DMS 273 (cell line): Measurements from ENCODE around the gene GJB4.
"Not testable (repeated sequence)": the region's sequence is repeated elsewhere in the genome, so short reads cannot be mapped to it uniquely, and the experiment has no call there.

ENCODE experiments used
- DNase-seq: peaks from one replicate; lab custom pipeline; 2025; ENCODE audit not compliant: unreplicated experiment; lab: John Stamatoyannopoulos, UW

Gene GJB4

DNA sequence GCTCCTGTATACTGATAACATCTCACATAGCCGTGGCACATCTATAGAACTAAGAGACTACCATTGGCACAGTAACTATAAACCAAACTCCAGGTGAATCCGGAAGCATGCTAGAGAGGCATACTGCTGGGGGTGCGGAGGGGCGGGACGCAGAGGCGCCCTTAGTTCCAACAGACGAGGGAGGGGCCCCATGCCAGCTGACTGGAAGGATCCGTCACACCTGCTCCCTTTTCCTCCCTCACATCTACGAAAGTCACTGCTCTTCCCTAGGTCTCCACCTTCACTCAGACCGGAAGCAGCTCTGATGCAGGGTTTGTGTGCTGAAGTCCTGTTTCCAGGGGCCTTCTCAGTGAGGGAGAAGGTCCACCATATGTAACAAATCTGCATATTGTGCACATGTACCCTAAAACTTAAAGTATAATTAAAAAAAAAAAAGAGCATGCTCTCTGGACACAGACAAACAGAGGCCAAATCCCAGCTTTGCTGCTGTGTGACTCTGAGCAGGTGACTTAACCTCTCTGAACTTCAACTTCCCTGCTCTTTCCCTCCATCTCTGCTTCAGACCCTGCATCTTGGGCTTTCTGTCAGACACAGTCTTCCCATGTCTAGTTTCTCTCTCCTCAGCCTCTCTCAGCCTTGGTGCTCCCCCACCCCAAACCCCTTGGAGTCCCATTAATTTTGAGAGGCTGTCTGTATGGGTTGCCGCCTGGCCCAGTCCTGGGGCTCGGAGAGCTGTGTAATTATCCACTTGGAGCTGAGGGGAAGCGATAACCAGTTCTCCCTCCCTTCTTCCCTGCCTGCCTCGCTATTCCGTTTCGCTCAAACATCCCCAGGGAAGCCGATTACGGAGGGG lies 12.5 kb upstream of the GJB4 start:
- DNase-seq, result no peak

- DNase-seq, result no peak
Measured at GRCh38 chr1:34747638-34747941, 11.9 kb upstream of the GJB4 start.

DNA sequence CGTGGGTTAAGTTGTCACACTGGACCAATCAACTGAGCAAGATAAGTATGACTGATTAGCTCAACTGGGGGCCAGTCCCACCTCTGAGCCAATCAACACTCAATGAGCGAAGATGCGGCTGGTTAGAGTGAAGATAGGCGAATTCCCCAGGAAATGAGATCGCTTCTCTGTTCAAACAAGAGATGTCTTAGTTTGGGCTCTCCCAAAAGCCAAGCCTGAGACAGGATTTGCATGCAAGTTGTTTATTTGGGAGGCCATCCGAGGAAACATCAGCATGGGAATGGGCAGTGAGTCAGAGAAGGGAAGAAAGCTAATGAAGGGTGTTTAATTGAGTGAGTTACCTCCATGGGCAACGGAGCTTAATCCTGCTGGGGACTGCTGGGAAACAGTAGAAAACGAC lies 9.5 kb upstream of the GJB4 start:
- DNase-seq, result no peak

DNA sequence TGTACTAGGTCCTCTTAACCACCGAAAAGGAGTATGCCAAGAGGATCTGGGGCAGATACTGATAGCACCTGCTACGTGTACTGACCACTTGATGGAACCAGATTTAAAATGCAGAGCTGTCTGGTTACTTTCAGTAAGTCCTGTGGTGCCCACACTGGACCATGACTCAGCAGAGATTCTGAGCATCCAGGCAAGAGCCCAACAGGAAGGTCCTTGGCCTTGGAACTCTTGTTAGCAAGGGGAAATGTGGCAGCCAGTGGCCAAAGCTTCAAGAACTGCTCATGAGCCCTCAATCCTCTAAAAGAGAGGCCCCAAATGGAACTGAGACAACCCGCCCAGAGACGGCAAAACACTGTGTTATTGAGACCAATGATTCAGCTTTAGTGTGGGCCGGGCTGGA lies 8.9 kb upstream of the GJB4 start:
- no peak for DNase-seq

DNA sequence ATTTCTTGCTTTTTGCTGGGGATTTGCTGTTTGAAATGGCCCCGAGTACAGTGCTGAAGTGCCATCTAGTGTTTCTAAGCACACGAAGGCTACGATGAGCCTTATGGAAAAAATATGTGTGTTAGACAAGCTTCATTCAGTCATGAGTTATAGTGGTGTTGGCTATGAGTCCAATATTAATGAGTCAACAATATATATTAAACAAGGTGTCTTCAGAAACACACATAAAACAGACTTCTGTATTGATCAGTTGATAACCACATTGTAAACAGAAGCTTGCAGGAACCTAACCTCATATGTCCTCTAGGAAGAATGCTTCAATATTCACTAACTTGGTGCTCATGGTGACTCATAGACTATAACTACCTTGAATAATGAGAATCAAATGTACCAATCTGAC lies 6.4 kb upstream of the GJB4 start:
- no peak for DNase-seq

DNA sequence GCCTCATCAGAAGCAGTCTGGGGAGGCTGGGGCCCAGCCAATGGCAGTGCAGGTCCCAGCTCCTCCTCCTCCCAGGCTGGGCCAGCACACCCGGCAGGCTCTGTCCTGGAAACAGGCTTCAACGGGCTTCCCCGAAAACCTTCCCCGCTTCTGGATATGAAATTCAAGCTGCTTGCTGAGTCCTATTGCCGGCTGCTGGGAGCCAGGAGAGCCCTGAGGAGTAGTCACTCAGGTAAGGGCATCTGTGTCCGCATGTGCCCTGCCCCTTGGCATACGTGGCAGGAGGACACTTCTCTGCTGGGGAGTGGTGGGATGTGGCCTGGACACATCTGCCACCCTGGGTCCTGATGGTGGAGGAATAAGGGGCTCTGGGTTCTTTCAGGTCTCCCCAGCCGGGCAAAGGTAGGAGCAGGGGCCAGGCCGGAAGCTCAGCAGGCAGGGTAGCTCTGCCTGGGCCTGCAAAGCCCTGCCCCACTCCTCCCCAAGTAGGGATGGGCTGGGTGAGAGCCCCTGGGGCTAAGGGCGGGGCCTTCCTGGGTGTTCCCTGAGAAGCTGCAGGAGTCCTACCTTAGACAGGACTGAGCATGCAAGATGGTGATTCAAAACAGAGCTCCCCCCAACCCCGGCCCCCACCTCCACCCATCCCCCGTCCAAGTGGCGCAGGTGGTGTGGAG lies 4.4 kb upstream of the GJB4 start, which contains the start of gene GJB5:
GJB5 (plus strand) TSS at position 84 of the 674 bp plus-strand sequence. CDS start 2,284 bp downstream, outside the sequence.
- DNase-seq, result no peak

DNA sequence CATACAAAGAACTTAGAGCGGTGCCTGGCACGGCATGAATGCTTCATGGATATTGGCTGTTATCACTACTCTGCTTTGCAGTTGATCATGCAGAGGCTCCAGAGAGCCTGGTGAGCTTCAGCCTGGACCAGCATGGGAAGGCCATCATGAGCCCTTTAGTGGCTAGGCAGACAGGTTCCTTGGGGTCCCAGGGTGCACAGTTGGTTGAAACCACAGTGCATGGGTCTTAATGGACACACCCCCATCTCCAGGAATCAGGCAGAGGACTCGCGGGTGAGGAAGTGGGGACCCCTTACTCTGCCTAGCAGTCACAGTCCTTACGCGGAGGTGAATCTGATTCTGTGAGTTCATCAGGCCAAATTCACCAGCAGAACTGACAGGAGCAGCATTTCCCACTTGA lies 3.6 kb upstream of the GJB4 start:
- no peak for DNase-seq

GRCh38 chr1:34757386-34757785 lies 2.2 kb upstream of the GJB4 start:
- no peak for DNase-seq

- DNase-seq, result no peak
Measured at GRCh38 chr1:34758751-34759150, 789 bp upstream of the GJB4 start.

- DNase-seq, result no peak
Measured at GRCh38 chr1:34761176-34761761, 1.7 kb downstream of the GJB4 start.

- DNase-seq, result no peak
Measured at GRCh38 chr1:34761776-34762307, 2.3 kb downstream of the GJB4 start.

GRCh38 chr1:34762474-34763141 lies 3.1 kb downstream of the GJB4 start:
- DNase-seq, result no peak

DNA sequence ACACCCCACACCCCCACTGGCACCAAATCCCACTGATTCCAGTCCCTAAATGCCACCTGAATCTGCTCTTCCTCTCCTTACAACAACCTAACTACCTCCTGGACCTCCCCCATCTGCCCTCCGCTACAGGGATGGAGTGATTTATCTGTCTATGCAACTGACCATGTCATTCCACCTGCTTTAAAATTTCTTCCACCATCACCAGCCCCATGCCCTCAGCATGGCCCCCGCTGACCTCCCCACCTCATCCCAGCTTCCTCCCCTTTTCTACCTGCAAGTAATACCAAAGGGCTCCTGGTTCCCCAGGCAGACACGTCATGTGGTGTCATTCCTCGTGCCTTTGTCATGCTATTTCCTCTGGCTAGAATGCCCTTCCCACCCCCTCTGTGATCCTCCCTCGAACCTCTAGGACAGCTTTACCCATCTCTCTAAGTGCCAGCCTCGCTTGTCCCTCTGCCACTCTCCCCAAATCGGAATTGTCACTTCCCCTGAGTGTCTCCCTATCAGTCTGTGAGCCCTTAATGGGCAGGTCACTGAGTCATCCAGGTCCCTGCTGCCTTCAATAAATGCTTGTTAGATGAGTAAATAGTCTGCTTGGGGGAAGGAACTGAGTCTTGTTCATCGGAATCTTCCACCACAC lies 3.7 kb downstream of the GJB4 start:
- no peak for DNase-seq

DNA sequence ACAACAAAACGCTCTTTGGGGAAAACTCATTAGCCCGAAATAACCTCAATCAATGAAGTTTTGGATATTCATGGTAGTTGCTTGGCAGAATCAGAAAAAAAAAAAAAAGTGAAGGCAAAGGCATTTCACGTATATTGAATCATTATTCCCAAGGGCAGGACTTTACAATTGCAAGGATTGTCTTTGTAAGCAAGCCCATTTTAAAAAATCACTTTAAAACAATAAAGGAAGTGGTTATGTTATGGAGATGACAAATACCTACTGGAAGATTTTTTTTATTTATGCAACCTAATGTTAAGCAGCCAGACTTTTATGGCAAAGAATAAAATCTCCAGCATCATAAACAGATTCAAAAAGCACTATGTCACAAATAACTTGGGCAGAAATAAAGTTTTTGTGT lies 9.3 kb downstream of the GJB4 start:
- no peak for DNase-seq

DNA sequence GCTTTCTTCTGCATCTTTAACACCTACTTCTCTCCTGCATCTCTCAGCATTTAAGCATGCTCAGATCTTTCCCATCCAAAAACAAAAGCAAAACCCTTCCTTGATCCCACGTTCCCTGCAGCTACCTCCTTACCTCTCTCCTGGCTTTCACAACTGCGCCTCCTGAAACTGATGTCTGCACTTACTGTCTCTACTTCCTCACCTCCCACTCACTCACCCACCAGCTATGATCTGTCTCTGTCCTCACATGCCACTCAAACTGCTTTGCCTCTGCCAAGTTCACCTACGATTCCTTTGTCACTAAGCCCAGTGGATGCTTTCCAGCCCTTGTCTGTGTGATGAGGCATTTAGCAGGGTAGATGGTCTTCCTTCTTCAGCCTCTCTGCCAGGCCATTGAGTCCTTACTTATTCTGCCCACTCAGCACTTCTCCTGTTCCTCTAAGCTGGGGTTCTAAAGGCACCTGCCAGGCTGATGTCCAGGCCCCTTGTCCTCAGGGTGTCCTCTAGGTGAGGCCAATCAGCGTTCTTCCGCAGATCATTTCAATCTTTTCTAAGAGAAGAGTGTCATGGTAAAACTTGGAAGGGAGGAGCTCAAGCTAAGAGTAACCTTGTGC lies 11.5 kb downstream of the GJB4 start:
- no peak for DNase-seq

DNA sequence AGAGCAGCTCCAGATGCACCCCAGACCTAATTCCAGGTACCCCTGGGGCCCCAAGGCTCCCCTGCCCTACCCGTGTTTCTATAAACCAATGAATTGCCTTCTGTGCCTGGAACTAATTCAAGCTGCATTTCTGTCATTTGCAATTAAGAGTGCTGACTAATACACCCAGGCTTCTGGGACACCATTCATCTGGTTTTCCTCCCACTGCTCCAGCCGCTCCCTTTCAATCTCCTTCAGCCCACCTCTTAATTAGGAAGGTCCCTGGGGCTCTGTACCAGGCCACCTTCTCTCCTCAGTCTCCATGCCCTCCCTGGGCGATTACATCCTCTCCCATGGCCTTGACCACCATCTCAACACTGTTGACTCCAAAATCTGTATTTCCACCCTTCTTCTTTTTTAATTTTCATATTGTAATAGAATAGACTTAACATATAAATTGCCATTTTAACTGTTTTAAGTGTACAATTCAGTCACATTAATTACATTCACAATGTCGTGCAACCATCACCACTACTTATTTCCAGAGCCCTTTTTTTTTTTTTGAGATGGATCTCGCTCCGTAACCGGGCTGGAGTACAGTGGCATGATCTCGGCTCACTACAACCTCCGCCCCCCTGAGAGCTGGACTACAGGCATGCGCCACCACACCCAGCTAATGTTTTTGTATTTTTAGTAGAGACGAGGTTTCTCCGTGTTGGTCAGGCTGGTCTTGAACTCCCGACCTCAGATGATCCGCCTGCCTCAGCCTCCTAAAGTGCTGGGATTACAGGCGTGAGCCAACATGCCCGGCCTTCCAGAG lies 12.2 kb downstream of the GJB4 start:
- no peak for DNase-seq

GRCh38 chr1:34773114-34773513 lies 13.6 kb downstream of the GJB4 start:
- not testable (repeated sequence) for DNase-seq

DNA sequence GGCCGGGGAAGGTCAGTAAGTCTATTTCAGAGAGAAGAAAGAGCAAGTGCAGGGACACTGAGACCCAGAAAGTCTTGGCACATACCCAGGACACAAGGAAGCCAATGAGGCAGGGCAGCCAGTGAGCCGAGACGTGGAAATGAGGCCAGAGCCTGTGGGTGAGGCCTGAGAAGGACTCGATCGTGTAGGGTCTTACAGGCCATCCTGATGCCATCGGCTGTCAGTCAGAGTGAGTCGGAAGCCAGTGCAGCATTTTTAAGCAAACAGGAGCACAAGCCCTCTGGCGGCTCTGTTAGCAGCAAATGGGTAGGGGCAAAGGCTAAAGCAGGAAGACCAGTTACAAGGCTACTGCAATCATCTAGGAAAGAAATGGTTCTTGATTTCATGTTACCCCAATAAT lies 15.4 kb downstream of the GJB4 start:
- no peak for DNase-seq

DNA sequence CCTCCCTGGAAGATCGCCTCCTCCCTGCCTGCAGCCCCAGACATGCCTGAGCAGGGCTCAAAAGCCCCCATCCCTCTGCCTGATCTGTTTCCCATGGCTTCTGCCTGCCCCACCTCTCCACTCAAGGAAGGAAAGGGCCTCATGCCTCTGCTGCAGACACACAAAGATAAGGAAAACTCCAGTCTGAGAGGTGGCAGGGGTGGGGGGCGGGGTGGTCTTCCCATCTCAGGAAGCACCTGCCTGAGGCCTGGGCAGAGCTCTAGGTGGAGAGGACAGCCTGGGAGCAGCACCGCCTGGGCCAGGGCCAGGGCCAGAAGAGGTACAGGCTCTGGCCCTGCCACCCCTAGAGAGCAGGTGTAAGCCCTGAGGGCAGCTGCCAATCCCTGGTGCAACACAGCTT lies 17.4 kb downstream of the GJB4 start:
- no peak for DNase-seq
